GM12801 (cell line): ENCODE results near the gene PEA15.

ENCODE experiments used
- CTCF ChIP-seq: IDR thresholded peaks from one replicate; pipeline ENCODE4 v1.5.1; 2011; ENCODE audit warnings: control low read depth; ENCODE audit not compliant: insufficient read length; ENCODE audit errors: extremely low read depth

Gene PEA15

GRCh38 chr1:160168609-160169369, 36.4 kb upstream of the PEA15 start:
- TF ChIP-seq CTCF, result no peak

- TF ChIP-seq CTCF, result no peak
Measured at GRCh38 chr1:160169553-160170399, 35.4 kb upstream of the PEA15 start.

- TF ChIP-seq CTCF, result no peak
Measured at GRCh38 chr1:160171354-160171753, 33.8 kb upstream of the PEA15 start.

- TF ChIP-seq CTCF, result no peak
Measured at GRCh38 chr1:160171980-160172379, 33.2 kb upstream of the PEA15 start.

GRCh38 chr1:160177231-160177630, 28.0 kb upstream of the PEA15 start:
- no peak for TF ChIP-seq CTCF

- no peak for TF ChIP-seq CTCF
Measured at GRCh38 chr1:160177667-160178066, 27.5 kb upstream of the PEA15 start.

GRCh38 chr1:160178731-160179130, 26.5 kb upstream of the PEA15 start:
- no peak for TF ChIP-seq CTCF
